Psoas muscle (tissue), 8 donors: Measurements from ENCODE around the gene MASP1. TPM values are rescaled to one million over a fixed set of nuclear protein-coding genes. Genes with fewer than 3 reads are reported as not detected.

Source experiments
- ATAC-seq, 4 donors: fragments of 200-7000 bp; cut with Tn5 transposase; one replicate each; pipeline ENCODE4 v1.9.1; 2020; ENCODE audit warnings: moderate library complexity in 3 of 4, mild to moderate bottlenecking in 2 of 4
- DNase-seq, 2 donors: peaks; one replicate each; pipeline ENCODE4 v3.0.0-alpha.2; 2020
- H3K27ac ChIP-seq: fragments of 200-600 bp; one replicate; pipeline ENCODE4 v1.8.0; 2022
- H3K27me3 ChIP-seq, 3 donors: fragments of 200-600 bp in 1 of 3; one replicate each; pipeline versions ENCODE4 v1.6.1 to v1.8.0; 2013 to 2022; ENCODE audit warnings: low read length in 2 of 3, mild to moderate bottlenecking in 2 of 3, moderate library complexity in 1 of 3; ENCODE audit not compliant: insufficient read depth in 3 of 3
- H3K36me3 ChIP-seq, 2 donors: fragments of 200-600 bp in 1 of 2; one replicate each; pipeline versions ENCODE4 v1.6.1 to v1.8.0; 2013 to 2022; ENCODE audit warnings: low read depth in 1 of 2, mild to moderate bottlenecking in 1 of 2, moderate library complexity in 1 of 2; ENCODE audit not compliant: insufficient read depth in 1 of 2
- H3K4me1 ChIP-seq: fragments of 200-600 bp; one replicate; pipeline ENCODE4 v1.8.0; 2022
- H3K4me3 ChIP-seq: fragments of 200-600 bp; one replicate; pipeline ENCODE4 v1.8.0; 2022; ENCODE audit warnings: mild to moderate bottlenecking
- H3K9me3 ChIP-seq: fragments of 200-600 bp; one replicate; pipeline ENCODE4 v1.8.0; 2022
- WGBS, 3 donors: extraction: QIAGEN DNeasy Blood & Tissue Kit; methylation state at CpG; one replicate each; pipeline versions ENCODE4 v1.1.6 to v1.1.7; 2013; 5-methylcytosine and 5-hydroxymethylcytosine counted together
- intact Hi-C, 2 donors: fragments of 100-400 bp; cut with DNase I; formaldehyde crosslinking; loops; one replicate each; pipeline versions ENCODE4 v1.11.0 to v1.14.2; 2022
- polyA plus RNA-seq, 3 donors: library from polyadenylated mRNA; stranded (reverse); fragments of 200-250 nt; gene quantifications; one replicate each; pipeline ENCODE4 v1.2.3, GENCODE V29; 2013
- total RNA-seq, 4 donors: library from RNA; stranded (reverse); fragmentation: NEBNext Ultra II Directional in 2 of 4; extraction: Animal tissue kit (Norgen Biotek cat#: 25700) in 2 of 4; gene quantifications; one replicate each; pipeline versions ENCODE4 v1.2.1 to v1.2.4, GENCODE V29; 2021 to 2023
- TF ChIP-seq, protein P1 (sequence below): fragments of 200-600 bp; IDR thresholded peaks from one replicate; pipeline ENCODE4 v1.8.0; 2022; ENCODE audit warnings: antibody characterized with exemption
- donor health status: healthy with polysubstance abuse.
- donor health status: DM: no; HTN: no; CAD: no; lungs with moderate emphysema.
- donor health status: Bipolar disorder and iron deficiency.
- donor health status: healthy.
- donor health status: DM: yes; HTN: yes; CAD: no.
- donor health status: DM: no; HTN: no; CAD: no.
- donor health status: DM: no; HTN: no; CAD: no.
- donor health status: DM: yes; HTN: yes; CAD: no.

Gene MASP1
- total and polyA plus RNA-seq, 7 donors: 0.66 to 8.1 (median 4.2) TPM

DNA sequence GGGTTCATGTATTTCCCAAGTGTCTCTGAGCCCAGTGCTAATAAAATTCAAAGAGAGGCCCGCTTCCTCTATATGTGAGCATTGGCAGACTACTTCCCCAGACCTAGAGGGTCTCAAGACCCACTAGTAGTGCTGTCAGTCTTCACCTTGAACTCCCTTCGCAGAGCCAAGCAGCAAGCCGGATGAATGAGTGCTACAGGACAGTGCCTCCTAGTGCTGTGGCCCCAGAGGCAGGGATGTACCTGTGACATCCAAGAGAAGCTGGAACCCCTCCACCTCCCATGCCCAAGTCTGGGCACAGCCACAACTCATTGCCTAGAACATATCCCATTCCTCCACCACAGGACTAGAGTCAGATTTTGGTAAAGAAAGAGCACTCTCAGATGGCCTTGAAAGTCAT is 37.2 kb upstream of the MASP1 start:
- no peaks in the 10 kb centered on the region for H3K4me1 ChIP-seq

DNA sequence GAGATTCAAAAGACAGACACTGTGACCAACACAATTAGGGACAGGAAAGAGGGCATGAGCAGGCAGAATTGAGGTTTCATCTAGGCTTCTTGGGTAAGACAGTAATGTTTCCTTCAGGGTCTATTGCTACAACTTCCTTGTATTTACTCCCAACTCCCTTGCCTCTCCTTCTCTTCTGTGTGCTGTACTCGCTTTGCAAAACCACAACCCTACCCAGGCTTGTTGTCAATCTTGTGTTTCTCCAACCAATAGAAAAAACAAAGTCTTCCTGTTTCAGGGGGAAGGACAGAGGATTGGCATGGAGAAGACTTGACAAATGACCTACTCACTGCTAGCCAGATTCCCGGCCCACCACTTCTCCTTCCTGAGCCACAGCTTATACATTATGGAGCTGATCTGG is 36.3 kb upstream of the MASP1 start:
- DNase-seq (no peak), ATAC-seq (no peak)
- H3K9me3 ChIP-seq: no peaks in the 10 kb centered on the region
- H3K4me3 ChIP-seq: no peak overlapping the region
- peaks cover 0 to 9% (median 0%) of the 10 kb centered on the region in 3 donors for H3K27me3 ChIP-seq
- TF ChIP-seq, protein P1, sequence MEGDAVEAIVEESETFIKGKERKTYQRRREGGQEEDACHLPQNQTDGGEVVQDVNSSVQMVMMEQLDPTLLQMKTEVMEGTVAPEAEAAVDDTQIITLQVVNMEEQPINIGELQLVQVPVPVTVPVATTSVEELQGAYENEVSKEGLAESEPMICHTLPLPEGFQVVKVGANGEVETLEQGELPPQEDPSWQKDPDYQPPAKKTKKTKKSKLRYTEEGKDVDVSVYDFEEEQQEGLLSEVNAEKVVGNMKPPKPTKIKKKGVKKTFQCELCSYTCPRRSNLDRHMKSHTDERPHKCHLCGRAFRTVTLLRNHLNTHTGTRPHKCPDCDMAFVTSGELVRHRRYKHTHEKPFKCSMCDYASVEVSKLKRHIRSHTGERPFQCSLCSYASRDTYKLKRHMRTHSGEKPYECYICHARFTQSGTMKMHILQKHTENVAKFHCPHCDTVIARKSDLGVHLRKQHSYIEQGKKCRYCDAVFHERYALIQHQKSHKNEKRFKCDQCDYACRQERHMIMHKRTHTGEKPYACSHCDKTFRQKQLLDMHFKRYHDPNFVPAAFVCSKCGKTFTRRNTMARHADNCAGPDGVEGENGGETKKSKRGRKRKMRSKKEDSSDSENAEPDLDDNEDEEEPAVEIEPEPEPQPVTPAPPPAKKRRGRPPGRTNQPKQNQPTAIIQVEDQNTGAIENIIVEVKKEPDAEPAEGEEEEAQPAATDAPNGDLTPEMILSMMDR: no peak
- intact Hi-C loops: loop anchor here in 1 of 2 donors (10.0 kb wide), 1 partner anchor 287 kb away; no protein-coding TSS in a partner anchor
- no peaks in the 10 kb centered on the region for H3K4me1 ChIP-seq
- no peak overlapping the region for H3K27ac ChIP-seq
- WGBS, 3 donors: 82 to 86% (median 83%) methylated on average over 2 of the region's 2 CpGs
- no peaks in the 10 kb centered on the region for H3K36me3 ChIP-seq

More for the DNA sequence above, 37.2 kb upstream of the MASP1 start:
- Histone ChIP-seq H3K27ac (no peak overlapping the region), H3K27me3 (peaks cover 0 to 9% (median 0%) of the 10 kb centered on the region in 3 donors), H3K36me3 (no peaks in the 10 kb centered on the region), H3K9me3 (no peaks in the 10 kb centered on the region), H3K4me3 (no peak overlapping the region)
- ATAC-seq (no peak), DNase-seq (no peak)
- TF ChIP-seq, protein P1: no peak
- intact Hi-C loops: loop anchor here in 1 of 2 donors (10.0 kb wide), 1 partner anchor 286 kb away; no protein-coding TSS in a partner anchor
- 90 to 94% (median 90%) methylated on average over 3 of the region's 3 CpGs for WGBS, 3 donors

DNA sequence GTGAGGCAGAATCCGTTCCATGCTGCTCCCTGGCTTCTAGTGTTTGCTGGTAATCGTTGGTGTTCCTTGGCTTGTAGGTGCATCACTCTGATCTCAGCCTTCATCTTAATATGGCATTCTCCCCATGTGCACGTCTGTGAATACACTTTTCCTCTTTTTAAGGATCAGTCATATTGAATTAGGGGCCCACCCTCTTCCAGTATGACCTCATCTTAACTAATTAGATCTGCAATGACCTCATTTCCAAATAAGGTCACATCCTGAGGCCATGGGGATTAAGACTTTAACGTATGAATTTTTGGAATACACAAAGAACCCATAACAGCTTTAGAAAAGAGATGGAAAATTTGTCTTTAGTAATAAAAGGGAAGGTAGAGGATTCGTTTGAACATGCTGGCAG is 34.1 kb upstream of the MASP1 start:
- intact Hi-C loops: loop anchor here in 1 of 2 donors (10.0 kb wide), 1 partner anchor 289 kb away; no protein-coding TSS in a partner anchor
- no peaks in the 10 kb centered on the region for H3K9me3 ChIP-seq
- WGBS, 3 donors: 44 to 48% (median 48%) methylated on average over 5 of the region's 5 CpGs

DNA sequence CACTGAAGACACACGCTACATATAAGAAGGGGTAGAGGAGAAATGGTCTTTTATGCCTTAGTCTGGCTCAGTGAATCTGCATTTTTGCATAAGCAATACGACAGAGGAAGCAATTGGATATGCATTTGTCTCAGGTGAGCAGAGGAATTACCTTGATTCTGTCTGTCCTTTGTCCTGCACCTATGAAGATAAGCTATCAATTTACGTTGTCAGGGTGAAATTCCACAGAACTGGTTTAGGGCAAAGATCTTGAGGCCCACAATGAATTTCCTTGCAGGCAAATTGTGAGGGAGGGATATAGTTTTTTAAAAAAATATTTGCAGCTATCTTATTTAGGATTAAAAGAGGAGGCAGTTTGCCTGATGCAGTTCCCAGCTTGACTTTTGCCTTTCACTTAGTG is 31.6 kb upstream of the MASP1 start:
- H3K27me3 ChIP-seq: peaks cover 0 to 9% (median 0%) of the 10 kb centered on the region in 3 donors
- no peaks in the 10 kb centered on the region for H3K9me3 ChIP-seq
- H3K36me3 ChIP-seq: no peaks in the 10 kb centered on the region
- H3K4me3 ChIP-seq: no peak overlapping the region
- intact Hi-C loops: loop anchor here (5.0 to 10.0 kb wide), 2 partner anchors 289 to 292 kb away; no protein-coding TSS in a partner anchor
- peaks cover 9% of the 10 kb centered on the region for H3K4me1 ChIP-seq
- TF ChIP-seq, protein P1: no peak
- ATAC-seq (no peak), DNase-seq (no peak)
- 69 to 79% (median 71%) methylated on average over 3 of the region's 3 CpGs for WGBS, 3 donors
- H3K27ac ChIP-seq: no peak overlapping the region

More for the DNA sequence above, 34.1 kb upstream of the MASP1 start:
- DNase-seq (no peak), ATAC-seq (no peak)
- no peak overlapping the region for H3K4me3 ChIP-seq
- H3K4me1 ChIP-seq: no peaks in the 10 kb centered on the region
- H3K27ac ChIP-seq: no peak overlapping the region
- H3K27me3 ChIP-seq: peaks cover 0 to 9% (median 0%) of the 10 kb centered on the region in 3 donors
- H3K36me3 ChIP-seq: no peaks in the 10 kb centered on the region
- TF ChIP-seq, protein P1: no peak

DNA sequence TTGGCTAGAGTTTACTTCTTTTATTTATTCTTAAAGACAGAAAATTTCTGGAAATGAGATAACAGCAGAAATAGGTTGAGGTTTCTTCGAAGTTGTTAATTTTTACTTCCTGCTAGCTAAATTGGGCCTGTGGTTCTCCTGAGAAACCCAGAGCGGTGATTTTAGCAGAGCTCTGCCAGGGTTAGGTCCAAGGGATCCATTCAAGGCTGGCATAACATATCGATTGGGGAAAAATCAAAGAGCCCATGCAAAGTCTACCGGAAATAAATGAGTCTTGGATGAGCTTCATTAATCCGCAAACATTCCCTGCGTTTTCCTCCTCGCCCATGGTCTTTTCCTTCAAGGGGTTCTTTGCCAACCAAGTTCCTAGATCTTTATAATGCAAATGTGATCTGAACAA is 30.8 kb upstream of the MASP1 start:
- intact Hi-C loops: loop anchor here (5.0 to 10.0 kb wide), 2 partner anchors 290 to 293 kb away; no protein-coding TSS in a partner anchor
- ATAC-seq: no peak
- no peaks in the 10 kb centered on the region for H3K9me3 ChIP-seq

More for the DNA sequence above, 30.8 kb upstream of the MASP1 start:
- H3K4me3 ChIP-seq: no peak overlapping the region
- DNase-seq: no peak
- H3K4me1 ChIP-seq: peaks cover 9% of the 10 kb centered on the region
- peaks cover 0 to 9% (median 0%) of the 10 kb centered on the region in 3 donors for H3K27me3 ChIP-seq
- 80 to 87% (median 84%) methylated on average over 7 of the region's 7 CpGs for WGBS, 3 donors
- TF ChIP-seq, protein P1: no peak
- no peaks in the 10 kb centered on the region for H3K36me3 ChIP-seq
- no peak overlapping the region for H3K27ac ChIP-seq
